DLD1 (cell line): Measurements from ENCODE around the gene WDR43.

Source experiments
- in situ Hi-C: cut with HindIII; loops from 2 replicates; pipeline ENCODE4 v1.10.0; 2017; ENCODE audit warnings: low sequenced_read_pairs

Gene WDR43

GRCh38 chr2:28909655-28910353 lies 15.3 kb downstream of the WDR43 start:
- in situ Hi-C loops: no loop called here

GRCh38 chr2:28915939-28916338 lies 21.5 kb downstream of the WDR43 start:
- in situ Hi-C loops: no loop called here

GRCh38 chr2:28926847-28927246 lies 32.4 kb downstream of the WDR43 start:
- in situ Hi-C loops: no loop called here

- in situ Hi-C loops: no loop called here
These were observed 33.0 kb downstream of the WDR43 start for GRCh38 chr2:28927469-28927868.

- in situ Hi-C loops: no loop called here
These were observed 33.4 kb downstream of the WDR43 start for GRCh38 chr2:28927878-28928277.

GRCh38 chr2:28929581-28929980 lies 35.1 kb downstream of the WDR43 start:
- in situ Hi-C loops: no loop called here

- in situ Hi-C loops: no loop called here
These were observed 35.7 kb downstream of the WDR43 start for GRCh38 chr2:28930205-28930604.

GRCh38 chr2:28934769-28935168 lies 40.3 kb downstream of the WDR43 start:
- in situ Hi-C loops: no loop called here

GRCh38 chr2:28941008-28941407 lies 46.5 kb downstream of the WDR43 start:
- in situ Hi-C loops: no loop called here

- in situ Hi-C loops: no loop called here
These were observed 50.2 kb downstream of the WDR43 start for GRCh38 chr2:28944535-28945248.

GRCh38 chr2:28948160-28948559 lies 53.7 kb downstream of the WDR43 start:
- in situ Hi-C loops: no loop called here

- in situ Hi-C loops: no loop called here
These were observed 54.7 kb downstream of the WDR43 start for GRCh38 chr2:28949190-28949589.

- in situ Hi-C loops: loop anchor here (10.0 kb wide), 1 partner anchor 245 kb away; no protein-coding TSS in a partner anchor
These were observed 55.3 kb downstream of the WDR43 start for GRCh38 chr2:28949617-28950305.

GRCh38 chr2:28950941-28951630 lies 56.6 kb downstream of the WDR43 start:
- in situ Hi-C loops: loop anchor here (10.0 kb wide), 1 partner anchor 244 kb away; no protein-coding TSS in a partner anchor

- in situ Hi-C loops: loop anchor here (10.0 kb wide), 1 partner anchor 243 kb away; no protein-coding TSS in a partner anchor
These were observed 57.7 kb downstream of the WDR43 start for GRCh38 chr2:28951910-28952835.

- in situ Hi-C loops: loop anchor here (10.0 kb wide), 1 partner anchor 242 kb away; no protein-coding TSS in a partner anchor
These were observed 58.4 kb downstream of the WDR43 start for GRCh38 chr2:28952836-28953211.

- in situ Hi-C loops: loop anchor here (10.0 kb wide), 1 partner anchor 239 kb away; no protein-coding TSS in a partner anchor
These were observed 61.0 kb downstream of the WDR43 start for GRCh38 chr2:28955467-28955866.

GRCh38 chr2:28956415-28956826 lies 62.0 kb downstream of the WDR43 start:
- in situ Hi-C loops: loop anchor here (10.0 kb wide), 1 partner anchor 238 kb away; no protein-coding TSS in a partner anchor

GRCh38 chr2:28956890-28957289 lies 62.4 kb downstream of the WDR43 start:
- in situ Hi-C loops: loop anchor here (10.0 kb wide), 1 partner anchor 238 kb away; no protein-coding TSS in a partner anchor

- in situ Hi-C loops: loop anchor here (10.0 kb wide), 1 partner anchor 236 kb away; no protein-coding TSS in a partner anchor
These were observed 64.2 kb downstream of the WDR43 start for GRCh38 chr2:28958689-28959088.
